Activated CD4-positive, alpha-beta T cell treated with anti-CD3 and anti-CD28 coated beads, Interleukin-2, amount 50 U/mL, for 16 hours (primary cell): Measurements from ENCODE around the gene PRR12.
A peak's percentile ranks its signal among the peaks of the same experiment; 100 is the strongest.

ENCODE experiments used
- DNase-seq: peaks from one replicate; pipeline ENCODE4 v3.0.0-alpha.2; 2020

Gene PRR12, protein sequence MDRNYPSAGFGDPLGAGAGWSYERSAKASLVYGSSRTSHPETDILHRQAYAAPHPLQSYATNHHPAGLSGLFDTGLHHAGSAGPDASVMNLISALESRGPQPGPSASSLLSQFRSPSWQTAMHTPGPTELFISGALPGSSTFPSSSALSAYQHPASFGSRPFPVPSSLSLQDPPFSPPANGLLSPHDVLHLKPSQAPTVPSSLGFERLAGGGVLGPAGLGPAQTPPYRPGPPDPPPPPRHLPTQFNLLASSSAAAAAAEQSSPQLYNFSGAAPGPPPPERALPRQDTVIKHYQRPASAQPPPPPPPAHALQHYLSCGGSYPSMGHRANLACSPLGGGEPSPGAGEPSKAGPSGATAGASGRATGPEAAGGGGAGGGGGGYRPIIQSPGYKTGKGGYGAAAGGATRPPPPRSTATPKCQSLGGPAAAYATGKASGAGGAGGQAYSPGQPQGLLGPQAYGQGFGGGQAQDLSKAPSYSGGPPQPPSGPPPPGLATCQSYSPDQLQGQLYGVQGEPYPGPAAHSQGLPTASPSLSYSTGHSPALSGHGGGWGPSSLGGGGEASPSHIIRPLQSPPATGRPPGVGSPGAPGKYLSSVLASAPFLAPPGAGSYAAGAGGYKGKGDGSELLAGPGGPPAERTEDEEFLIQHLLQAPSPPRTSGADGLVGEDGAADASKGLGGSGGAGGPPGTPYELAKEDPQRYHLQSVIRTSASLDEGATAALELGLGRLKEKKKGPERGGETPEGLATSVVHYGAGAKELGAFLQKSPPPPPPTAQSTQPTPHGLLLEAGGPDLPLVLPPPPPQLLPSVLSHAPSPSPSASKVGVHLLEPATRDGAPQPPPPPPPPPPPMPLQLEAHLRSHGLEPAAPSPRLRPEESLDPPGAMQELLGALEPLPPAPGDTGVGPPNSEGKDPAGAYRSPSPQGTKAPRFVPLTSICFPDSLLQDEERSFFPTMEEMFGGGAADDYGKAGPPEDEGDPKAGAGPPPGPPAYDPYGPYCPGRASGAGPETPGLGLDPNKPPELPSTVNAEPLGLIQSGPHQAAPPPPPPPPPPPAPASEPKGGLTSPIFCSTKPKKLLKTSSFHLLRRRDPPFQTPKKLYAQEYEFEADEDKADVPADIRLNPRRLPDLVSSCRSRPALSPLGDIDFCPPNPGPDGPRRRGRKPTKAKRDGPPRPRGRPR (N-terminal part only)

DNA sequence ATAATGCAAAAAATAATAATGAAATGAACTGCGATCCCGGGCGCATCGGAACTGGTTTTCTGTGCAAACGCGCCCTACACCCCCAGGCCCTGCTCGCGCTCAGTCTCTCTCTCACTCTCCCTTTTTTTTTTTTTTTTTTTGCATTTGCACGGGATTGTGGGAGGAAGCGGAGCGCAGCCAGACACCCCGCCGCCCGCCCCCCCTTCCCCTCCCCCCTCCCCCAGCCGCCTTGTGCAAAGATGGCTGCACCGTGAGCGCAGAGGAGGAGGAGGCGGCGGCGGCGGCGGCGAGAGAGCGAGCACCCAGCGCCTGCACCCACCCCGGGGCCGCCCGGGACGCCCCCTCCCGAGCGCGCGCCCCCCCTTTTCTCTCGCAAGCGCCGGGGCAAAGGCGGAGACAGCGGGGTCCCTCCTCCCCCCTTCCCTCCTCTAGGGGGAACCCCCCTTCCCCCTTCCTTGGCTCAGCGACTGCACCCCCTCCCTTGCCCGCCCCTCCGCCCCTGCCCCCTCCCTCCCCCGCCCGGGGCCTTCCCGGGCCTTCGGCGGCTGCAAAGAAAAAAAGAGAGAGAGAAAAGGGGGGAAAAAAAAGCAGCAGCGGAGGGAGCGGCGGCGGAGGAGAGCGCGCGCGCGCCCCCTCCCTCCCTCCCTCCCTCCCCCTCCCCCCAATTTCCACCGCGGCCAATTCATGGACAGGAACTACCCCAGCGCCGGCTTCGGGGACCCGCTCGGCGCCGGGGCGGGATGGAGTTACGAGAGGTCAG lies at the start of gene PRR12:
Gene PRR12, plus strand, starts transcription at position 212 of the 760 bp plus-strand sequence. Its CDS starts 473 bp downstream, at position 685.
- DNase-seq = peak; percentile 67

GRCh38 chr19:49541914-49542313 lies 49.1 kb upstream of the PRR12 start:
- DNase-seq = no peak

DNA sequence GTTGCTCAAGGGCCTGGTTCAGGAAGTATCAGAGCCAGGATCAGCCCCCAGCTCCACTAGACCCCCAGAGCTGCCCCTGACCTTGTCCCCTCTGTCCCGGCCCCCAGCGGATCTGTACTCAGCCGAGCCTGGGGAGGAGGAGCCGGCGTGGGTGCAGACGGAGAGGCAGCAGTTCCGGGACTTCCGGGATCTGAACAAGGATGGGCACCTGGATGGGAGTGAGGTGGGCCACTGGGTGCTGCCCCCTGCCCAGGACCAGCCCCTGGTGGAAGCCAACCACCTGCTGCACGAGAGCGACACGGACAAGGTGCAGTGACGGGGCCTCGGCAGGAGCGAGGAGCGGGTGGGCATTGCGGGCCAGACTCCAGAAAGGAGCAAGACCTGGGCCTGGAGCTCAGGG lies 48.5 kb upstream of the PRR12 start:
- no peak for DNase-seq

- no peak for DNase-seq
These were observed 48.0 kb upstream of the PRR12 start for GRCh38 chr19:49543032-49543431.

DNA sequence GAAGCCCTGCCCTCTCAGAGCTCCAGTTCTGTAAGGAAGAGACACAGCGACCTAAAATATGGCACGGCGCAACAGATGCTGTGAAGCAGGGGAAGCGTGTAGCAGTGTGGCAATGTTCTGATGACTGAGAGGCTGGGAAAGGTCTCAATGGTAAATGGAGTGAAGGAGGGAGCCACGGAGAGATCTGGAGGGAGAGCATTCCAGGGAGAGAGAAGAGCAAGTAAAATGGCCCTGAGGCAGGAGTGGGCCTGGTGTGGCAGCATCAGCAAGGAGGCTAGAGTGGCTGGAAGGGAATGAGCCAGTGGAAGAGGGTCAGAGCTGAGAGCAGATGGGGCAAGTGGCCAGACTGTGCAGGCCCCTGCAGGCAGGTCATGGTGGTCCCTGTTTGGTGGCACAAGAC lies 46.8 kb upstream of the PRR12 start:
- no peak for DNase-seq

GRCh38 chr19:49546825-49547565 lies 44.0 kb upstream of the PRR12 start:
- peak; percentile 81 for DNase-seq

DNA sequence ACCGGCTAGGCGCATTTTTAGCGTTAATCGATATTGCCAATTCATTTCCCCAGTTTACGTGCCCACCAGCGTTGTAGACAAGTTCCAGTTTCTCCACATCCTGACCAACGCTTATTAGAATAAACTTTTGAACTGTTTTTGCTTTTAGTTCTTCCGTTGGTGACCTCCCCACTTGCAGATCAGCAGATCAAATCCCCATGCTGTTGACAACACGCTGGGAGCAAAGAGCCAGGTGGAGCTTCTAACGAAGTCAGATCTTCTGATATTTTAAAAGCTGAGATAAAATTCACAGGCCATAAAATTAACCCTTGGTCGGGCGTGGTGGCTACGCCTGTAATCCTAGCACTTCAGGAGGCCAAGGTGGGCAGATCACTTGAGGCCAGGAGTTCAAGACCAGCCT lies 41.9 kb upstream of the PRR12 start:
- no peak for DNase-seq

DNA sequence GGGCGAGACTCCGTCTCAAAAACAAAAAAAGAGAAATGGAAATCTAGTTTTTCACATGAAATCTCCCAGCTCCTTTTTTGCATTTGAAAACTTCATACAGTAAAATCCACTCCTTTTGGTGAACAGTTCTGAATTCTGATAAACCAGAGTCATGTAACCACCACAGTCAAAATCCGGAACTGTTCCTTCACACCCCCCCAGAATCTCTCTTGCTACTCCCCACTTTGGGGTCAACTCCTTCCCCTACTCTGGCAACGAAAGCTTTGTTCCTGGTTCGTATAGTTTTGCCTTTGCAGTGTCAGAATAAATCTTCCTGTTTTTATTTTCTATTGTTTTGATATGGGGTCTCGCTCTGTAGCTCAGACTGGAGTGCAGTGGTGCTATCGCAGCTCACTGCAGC lies 39.5 kb upstream of the PRR12 start:
- no peak for DNase-seq

GRCh38 chr19:49552749-49553148 lies 38.2 kb upstream of the PRR12 start:
- peak; percentile 70 for DNase-seq

- DNase-seq = peak; percentile 83
These were observed 37.3 kb upstream of the PRR12 start for GRCh38 chr19:49553451-49554271.

DNA sequence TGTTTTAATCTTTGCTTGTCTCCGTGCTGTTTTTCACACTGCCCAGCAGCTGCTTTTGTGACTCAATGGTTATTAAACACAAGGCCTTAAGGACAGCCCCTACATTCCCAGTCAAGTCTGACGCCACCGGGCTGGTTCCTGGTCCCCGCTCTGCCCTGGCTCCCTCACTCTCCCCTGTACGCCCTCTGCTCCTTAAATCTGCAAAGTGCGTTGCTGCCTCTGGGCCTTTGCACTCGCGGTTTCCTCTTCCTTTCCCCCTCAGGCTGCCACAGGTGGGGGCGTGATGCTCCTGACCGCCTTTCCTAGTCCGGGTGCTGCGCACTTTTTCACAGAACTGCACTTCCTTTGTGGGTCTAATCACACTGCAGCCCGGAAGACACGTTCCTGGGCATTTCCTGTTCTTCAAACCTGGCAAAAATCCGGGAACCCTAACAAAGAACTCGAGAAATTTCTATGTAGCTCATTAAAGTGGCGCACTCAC lies 36.2 kb upstream of the PRR12 start:
- DNase-seq = peak; percentile 75

DNA sequence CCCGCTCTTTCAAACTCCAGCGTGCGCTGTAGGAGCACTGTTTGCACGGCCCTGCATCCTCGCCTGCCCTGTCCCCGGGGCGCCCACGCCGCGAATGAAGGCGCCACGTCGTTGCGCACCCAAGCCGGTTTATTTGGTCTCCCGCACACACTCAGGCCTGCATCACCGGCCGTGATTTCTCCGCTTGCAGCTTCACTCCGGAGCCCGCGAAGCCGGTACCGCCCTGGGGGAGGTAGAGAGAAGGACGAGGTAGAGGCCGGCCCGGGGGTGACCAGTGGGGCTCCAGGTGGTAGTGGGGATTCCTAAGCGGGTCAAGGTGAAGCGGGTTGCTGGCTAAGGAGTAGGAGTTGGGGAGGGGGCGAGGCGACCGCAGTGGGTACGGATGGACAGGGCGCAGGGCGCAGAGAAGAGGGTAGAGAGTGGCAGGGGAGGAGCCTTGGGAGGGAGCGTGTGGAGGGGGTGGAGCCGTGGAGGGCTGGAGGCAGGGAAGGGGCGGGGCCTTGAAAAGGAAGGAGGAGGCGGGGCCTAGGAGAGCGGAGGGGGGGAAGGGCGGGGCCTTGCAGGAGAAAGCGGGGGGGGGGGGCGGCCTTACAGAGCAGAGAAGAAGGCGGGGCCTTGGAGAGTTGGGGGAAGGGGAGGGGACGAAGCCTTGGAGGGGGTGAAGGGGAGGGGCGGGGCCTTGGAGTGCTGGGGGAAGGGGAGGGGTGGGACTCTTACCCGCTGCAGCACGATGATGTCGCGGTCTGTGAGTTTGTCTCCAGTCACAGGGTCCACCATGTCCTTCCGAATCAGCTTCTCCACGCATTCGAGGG lies 35.2 kb upstream of the PRR12 start:
- peak; percentile 79 for DNase-seq

- no peak for DNase-seq
These were observed 34.3 kb upstream of the PRR12 start for GRCh38 chr19:49556412-49557398.

- no peak for DNase-seq
These were observed 33.2 kb upstream of the PRR12 start for GRCh38 chr19:49557641-49558325.

DNA sequence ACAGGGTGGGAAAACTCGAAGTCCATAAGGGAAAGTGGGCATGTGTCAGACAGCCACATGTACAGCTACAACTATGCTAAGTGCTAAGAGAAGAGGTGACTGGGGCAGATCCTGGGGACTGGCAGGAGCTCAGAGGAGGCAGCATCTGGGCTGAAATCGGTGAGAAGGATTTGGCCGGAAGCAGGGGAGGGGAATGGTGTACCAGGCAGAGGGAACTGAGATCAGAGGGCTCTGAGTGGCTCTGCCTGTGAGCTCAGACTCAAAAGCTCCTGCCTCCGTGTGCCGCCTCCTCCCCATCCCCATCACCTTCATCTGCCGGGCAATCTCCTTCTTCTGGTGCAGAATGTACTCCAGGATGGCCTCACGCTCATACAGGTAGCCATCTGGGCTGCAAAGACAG lies 32.4 kb upstream of the PRR12 start:
- DNase-seq = peak; percentile 28

DNA sequence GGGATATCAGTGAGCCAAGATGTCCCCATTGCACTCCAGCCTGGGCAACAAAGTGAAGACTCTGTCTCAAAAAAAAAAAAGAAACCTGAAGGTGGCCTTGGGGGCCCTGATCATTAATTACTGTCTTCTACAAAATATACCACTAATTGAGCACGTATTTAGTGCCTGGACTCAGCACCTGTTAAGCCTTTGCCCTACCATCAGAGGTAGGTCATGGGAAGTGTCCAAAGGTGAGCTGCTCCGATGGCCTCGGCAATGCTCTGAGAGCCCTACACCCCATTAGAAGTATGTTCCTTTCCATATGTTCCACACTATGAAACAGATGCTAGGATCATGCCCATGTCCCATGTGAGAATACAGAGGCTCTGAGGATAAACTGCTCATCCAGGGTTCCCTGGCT lies 31.5 kb upstream of the PRR12 start:
- DNase-seq = no peak

- DNase-seq = no peak
These were observed 31.1 kb upstream of the PRR12 start for GRCh38 chr19:49559928-49560327.

- no peak for DNase-seq
These were observed 30.6 kb upstream of the PRR12 start for GRCh38 chr19:49560358-49560900.
